ENCODE results near the gene WDR88.

DNA sequence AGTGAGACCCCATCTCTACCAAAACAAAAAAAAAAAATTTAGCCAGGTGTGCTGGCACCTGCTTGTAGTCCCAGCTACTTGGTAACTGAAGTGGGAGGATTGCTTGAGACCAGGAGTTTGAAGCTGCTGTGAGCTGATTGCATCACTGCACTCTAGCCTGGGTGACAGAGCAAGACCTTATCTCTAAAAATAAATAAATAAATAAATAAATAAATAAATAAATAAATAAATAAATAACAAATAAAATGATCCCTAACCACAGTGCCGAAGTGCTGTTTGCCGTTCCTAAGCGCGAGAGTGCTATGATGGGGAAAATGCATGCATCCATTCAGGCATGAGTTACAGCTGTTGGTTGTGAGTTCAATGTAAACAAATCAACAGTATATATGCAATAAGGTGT is 27.2 kb downstream of the WDR88 start:
- TF ChIP-seq, protein P1, sequence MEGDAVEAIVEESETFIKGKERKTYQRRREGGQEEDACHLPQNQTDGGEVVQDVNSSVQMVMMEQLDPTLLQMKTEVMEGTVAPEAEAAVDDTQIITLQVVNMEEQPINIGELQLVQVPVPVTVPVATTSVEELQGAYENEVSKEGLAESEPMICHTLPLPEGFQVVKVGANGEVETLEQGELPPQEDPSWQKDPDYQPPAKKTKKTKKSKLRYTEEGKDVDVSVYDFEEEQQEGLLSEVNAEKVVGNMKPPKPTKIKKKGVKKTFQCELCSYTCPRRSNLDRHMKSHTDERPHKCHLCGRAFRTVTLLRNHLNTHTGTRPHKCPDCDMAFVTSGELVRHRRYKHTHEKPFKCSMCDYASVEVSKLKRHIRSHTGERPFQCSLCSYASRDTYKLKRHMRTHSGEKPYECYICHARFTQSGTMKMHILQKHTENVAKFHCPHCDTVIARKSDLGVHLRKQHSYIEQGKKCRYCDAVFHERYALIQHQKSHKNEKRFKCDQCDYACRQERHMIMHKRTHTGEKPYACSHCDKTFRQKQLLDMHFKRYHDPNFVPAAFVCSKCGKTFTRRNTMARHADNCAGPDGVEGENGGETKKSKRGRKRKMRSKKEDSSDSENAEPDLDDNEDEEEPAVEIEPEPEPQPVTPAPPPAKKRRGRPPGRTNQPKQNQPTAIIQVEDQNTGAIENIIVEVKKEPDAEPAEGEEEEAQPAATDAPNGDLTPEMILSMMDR (IDR thresholded peaks at IDR 0.05; ENCODE audit: extremely low read depth in 1 of 2, insufficient read depth in 1 of 2, low read depth in 1 of 2, low read length in 2 of 2), result no peak
- no peak for TF ChIP-seq POLR2A (IDR thresholded peaks at IDR 0.05; ENCODE audit: low read depth, low read length)
- no peak for TF ChIP-seq GATA2 (IDR thresholded peaks at IDR 0.05; ENCODE audit: insufficient read depth, insufficient read length, low read depth, low read length)
- no peak for TF ChIP-seq JUN (IDR thresholded peaks at IDR 0.05; ENCODE audit: borderline replicate concordance, insufficient read depth, insufficient read length, low read depth)
- no peak for TF ChIP-seq EZH2 (IDR thresholded peaks at IDR 0.05; ENCODE audit: borderline replicate concordance, low read depth, low read length, severe bottlenecking)
- TF ChIP-seq POLR2AphosphoS5 (IDR thresholded peaks at IDR 0.05; ENCODE audit: insufficient read depth, low read depth, low read length), result no peak
- no peak for TF ChIP-seq FOS (IDR thresholded peaks at IDR 0.05; ENCODE audit: borderline replicate concordance, insufficient read depth, low read length)
- no peak for TF ChIP-seq MYC (IDR thresholded peaks at IDR 0.05; ENCODE audit: low read depth, low read length)
